Bronchial epithelial cell (primary cell): ENCODE measurements around the gene EBPL. TPM values are rescaled to one million over a fixed set of nuclear protein-coding genes. Genes with fewer than 3 reads are reported as not detected.
A peak's percentile ranks its signal among the peaks of the same experiment; 100 is the strongest.

Source experiments
- DNase-seq: peaks from one replicate; pipeline ENCODE4 v3.0.0-alpha.2; 2010; ENCODE audit warnings: low read depth
- FAIRE-seq: peaks from 2 replicates; lab custom pipeline; 2011; peaks lifted over from hg19 to GRCh38; lab: Jason Lieb, UNC
- H3K27me3 ChIP-seq: 2 replicates; pipeline ENCODE4 v1.5.1; 2011; ENCODE audit warnings: low read length; ENCODE audit not compliant: control insufficient read depth, insufficient read depth
- H3K36me3 ChIP-seq: 2 replicates; pipeline ENCODE4 v1.5.1; 2011; ENCODE audit warnings: low read length; ENCODE audit not compliant: control insufficient read depth, insufficient read depth
- H3K4me3 ChIP-seq: 2 replicates; pipeline ENCODE4 v1.5.1; 2011; ENCODE audit warnings: mild to moderate bottlenecking, low read depth, low read length, control low read depth
- total RNA-seq: library from RNA; depleted of rRNA; stranded (reverse); fragments of >200 nt; gene quantifications from 2 replicates; pipeline ENCODE4 v1.2.1, GENCODE V29; 2014
- TF ChIP-seq, protein P1 (sequence below): IDR thresholded peaks from 2 replicates; pipeline ENCODE4 v1.5.1; 2011; ENCODE audit warnings: mild to moderate bottlenecking, moderate library complexity, low read length, control low read depth, inconsistent platforms; ENCODE audit not compliant: insufficient read depth, severe bottlenecking

EBPL gene
- total RNA-seq, 1 donor from 2014 or later = 146 TPM

DNA sequence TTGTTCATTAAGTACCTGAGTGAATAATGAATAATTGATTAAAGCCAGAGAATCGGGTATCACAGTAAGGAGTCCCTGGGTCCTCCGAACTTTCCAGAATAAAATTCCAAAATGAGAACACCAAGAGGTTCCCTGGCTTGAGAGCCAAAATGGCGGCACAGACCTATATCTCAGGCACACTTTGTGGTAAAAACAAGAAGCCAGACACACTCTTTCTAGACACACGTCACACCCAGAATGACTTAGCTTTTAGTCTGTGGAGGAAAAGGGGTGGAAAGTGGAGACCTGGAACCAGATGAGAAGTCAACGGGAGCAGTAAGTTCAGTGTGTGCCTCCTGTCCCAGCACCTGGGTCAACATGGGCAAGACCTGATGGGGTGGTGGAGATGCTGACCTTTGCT, 54.6 kb downstream of the EBPL start:
- H3K36me3 ChIP-seq = no peaks in the 10 kb centered on the region
- H3K4me3 ChIP-seq = no peak overlapping the region
- no peak for DNase-seq
- FAIRE-seq = no peak
- TF ChIP-seq, protein P1, sequence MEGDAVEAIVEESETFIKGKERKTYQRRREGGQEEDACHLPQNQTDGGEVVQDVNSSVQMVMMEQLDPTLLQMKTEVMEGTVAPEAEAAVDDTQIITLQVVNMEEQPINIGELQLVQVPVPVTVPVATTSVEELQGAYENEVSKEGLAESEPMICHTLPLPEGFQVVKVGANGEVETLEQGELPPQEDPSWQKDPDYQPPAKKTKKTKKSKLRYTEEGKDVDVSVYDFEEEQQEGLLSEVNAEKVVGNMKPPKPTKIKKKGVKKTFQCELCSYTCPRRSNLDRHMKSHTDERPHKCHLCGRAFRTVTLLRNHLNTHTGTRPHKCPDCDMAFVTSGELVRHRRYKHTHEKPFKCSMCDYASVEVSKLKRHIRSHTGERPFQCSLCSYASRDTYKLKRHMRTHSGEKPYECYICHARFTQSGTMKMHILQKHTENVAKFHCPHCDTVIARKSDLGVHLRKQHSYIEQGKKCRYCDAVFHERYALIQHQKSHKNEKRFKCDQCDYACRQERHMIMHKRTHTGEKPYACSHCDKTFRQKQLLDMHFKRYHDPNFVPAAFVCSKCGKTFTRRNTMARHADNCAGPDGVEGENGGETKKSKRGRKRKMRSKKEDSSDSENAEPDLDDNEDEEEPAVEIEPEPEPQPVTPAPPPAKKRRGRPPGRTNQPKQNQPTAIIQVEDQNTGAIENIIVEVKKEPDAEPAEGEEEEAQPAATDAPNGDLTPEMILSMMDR = no peak
- no peaks in the 10 kb centered on the region for H3K27me3 ChIP-seq

DNA sequence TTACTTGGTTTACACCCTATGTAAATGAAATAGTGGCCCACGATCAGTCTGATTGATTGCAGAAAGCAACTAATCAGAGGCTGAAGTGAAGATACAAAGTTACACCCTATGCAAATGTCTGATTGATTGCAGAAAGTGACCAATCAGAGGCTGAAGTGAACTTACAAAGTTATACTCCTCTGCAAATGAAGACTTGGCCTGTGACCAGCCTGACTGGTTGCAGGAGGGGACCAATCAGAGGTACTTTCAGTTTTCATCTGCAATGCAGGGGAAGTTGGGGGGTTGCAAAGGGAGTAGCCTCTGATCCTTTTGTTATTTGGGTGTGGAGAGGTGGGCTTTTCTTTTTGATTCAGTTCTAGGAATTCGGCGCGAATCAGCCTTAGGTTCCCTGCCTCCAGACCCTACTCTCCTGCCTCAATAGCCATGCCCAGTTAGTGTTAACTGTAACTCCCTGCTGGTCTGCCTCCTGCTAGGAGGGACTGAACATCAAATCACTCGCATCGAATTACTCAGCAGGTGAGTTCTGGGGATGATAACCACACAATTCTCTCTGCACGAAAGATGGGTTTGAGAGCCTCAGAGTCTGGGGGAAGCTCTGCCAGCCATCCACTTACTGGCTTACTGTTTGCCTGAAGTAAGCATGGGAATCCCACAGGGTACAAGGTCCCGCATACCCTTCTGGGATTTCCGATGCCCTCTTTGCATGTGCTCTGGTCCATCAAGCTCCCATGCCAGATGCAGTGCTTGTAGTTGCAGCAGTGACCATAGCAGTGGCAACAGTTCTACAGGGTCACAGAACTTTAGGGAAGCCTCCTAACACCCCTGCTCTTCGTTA, 55.5 kb downstream of the EBPL start:
- Histone ChIP-seq H3K27me3 (no peaks in the 10 kb centered on the region), H3K4me3 (no peak overlapping the region), H3K36me3 (no peaks in the 10 kb centered on the region)
- DNase-seq = peak; percentile 53
- TF ChIP-seq, protein P1 = no peak
- FAIRE-seq = no peak

DNA sequence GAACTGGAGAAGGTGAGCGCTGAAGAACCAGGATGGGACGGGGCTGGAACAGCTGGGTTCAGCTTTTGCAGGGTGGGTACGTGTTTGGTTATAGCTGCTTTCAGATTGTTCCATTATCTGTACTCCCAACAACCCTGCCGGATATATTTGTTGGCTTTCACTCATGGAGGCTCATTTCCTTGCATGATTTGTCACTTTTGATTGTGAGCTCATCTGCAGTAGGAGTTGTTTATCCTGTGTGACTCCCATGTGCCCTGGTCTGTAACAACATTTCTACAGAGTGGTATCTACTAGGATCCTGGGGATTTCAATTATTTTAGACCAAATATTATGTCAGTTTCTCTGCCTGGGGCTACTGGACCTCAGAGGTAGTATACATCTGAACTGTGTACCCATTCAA, 57.6 kb downstream of the EBPL start:
- no peak overlapping the region for H3K4me3 ChIP-seq
- H3K27me3 ChIP-seq = no peaks in the 10 kb centered on the region
- TF ChIP-seq, protein P1 = no peak
- DNase-seq (no peak), FAIRE-seq (no peak)
- H3K36me3 ChIP-seq = no peaks in the 10 kb centered on the region

DNA sequence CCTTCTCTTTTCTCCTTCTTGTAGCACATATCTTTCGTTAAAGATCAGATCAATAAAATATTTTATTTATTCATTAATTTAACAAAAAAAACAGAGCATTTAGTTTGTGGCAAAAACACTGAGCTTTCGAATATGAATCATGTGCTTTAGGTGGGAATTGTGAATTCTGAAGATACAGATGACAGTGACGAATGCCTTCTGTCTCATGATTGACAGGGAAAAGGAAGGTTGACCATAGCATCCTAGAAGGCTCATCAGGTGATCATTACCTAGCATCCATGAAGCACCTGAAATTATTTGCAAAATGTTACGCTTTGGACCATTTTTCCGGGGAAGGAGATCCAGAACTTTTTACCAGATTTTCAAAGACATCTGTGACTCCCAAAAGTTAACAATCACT, 59.1 kb downstream of the EBPL start:
- Histone ChIP-seq H3K36me3 (no peaks in the 10 kb centered on the region), H3K4me3 (no peak overlapping the region), H3K27me3 (no peaks in the 10 kb centered on the region)
- TF ChIP-seq, protein P1 = no peak
- no peak for DNase-seq
- no peak for FAIRE-seq

DNA sequence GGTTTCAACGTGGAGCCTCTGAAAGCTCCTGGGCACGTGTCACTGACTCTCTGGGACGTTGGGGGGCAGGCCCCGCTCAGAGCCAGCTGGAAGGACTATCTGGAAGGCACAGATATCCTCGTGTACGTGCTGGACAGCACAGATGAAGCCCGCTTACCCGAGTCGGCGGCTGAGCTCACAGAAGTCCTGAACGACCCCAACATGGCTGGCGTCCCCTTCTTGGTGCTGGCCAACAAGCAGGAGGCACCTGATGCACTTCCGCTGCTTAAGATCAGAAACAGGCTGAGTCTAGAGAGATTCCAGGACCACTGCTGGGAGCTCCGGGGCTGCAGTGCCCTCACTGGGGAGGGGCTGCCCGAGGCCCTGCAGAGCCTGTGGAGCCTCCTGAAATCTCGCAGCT, 60.7 kb downstream of the EBPL start:
- TF ChIP-seq, protein P1 = no peak
- H3K4me3 ChIP-seq = no peak overlapping the region
- no peaks in the 10 kb centered on the region for H3K36me3 ChIP-seq
- no peaks in the 10 kb centered on the region for H3K27me3 ChIP-seq
- FAIRE-seq (no peak), DNase-seq (no peak)

DNA sequence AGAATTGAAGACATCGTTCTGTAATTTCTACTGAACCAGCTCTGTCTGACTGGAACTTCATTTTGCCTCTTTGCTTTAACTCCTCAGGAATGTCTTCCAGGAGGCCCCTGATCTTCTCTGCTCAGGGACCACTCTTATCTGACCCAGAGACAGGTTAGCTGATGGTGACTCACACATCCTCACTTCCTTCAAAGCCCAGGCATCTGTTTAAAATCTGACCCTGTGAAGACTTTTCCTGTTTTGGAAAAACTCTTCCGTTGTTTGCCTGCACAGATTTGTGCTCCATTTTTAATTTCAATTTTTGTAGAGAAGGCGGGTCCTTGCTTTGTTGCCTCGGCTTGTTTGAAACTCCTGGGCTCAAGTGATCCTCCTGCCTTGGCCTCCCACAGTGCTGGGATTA, 61.3 kb downstream of the EBPL start:
- Histone ChIP-seq H3K4me3 (no peak overlapping the region), H3K36me3 (no peaks in the 10 kb centered on the region), H3K27me3 (no peaks in the 10 kb centered on the region)
- FAIRE-seq (no peak), DNase-seq (peak; percentile 19)
- TF ChIP-seq, protein P1 = no peak
